GM23248 (cell line): ENCODE data around the gene SLC25A33.

ENCODE experiments used
- EZH2 ChIP-seq: fragments of 200-600 bp; sonication (generic); IDR thresholded peaks from 2 replicates; pipeline ENCODE4 v1.6.1; 2018; ENCODE audit warnings: antibody characterized with exemption, mild to moderate bottlenecking; ENCODE audit not compliant: insufficient read depth, poor library complexity, severe bottlenecking
- EZH2phosphoT487 ChIP-seq: fragments of 200-600 bp; sonication (generic); IDR thresholded peaks from 2 replicates; pipeline ENCODE4 v1.6.1; 2018; ENCODE audit warnings: antibody characterized with exemption, moderate library complexity, mild to moderate bottlenecking, low read depth; ENCODE audit not compliant: insufficient read depth

DNA sequence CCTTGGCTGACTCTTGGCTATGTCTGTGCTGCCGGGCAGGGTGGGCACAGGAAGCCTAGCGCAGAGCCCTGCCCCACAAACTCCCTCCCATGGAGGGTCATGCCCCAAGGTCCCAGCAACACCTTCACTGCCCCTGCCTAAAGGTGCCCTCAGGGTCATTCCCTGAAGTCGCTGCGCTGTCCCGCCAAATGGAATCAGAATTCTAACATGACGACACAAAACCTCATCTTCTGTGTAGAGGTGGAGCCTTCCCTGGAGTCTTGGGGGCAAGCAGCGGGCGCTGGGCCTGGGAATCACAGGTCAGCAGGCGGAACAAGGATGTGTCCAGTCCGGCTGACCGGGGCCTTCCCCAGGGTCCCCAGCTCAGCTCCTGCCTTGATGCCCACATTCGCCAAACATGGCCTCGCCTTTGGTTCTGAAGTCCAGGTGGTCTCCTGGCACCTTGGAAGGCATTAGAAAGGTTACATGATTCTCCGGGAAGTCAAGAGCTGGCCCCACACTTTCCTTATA, 66.7 kb downstream of the SLC25A33 start:
- no peak for TF ChIP-seq EZH2phosphoT487
- no peak for TF ChIP-seq EZH2
